B cell (primary cell): ENCODE measurements around the gene APBA2. TPM values are rescaled to one million over a fixed set of nuclear protein-coding genes. Genes with fewer than 3 reads are reported as not detected.

ENCODE experiments used
- ATAC-seq: fragments of 200-7000 bp; cut with Tn5 transposase; one replicate; pipeline ENCODE4 v1.10.0; 2021; ENCODE audit warnings: low read depth, mild to moderate bottlenecking, moderate number of reproducible peaks, moderate library complexity
- CTCF ChIA-PET: fragments of 350-600 bp; sonication (Branson Sonifier 250); formaldehyde crosslinking; loops from one replicate; lab custom pipeline; 2021; ENCODE audit warnings: antibody characterized with exemption, inconsistent platforms; lab: Charles Lee
- POLR2A ChIA-PET: fragments of 350-600 bp; sonication (Branson Sonifier 250); formaldehyde crosslinking; loops from one replicate; lab custom pipeline; 2021; ENCODE audit warnings: antibody characterized with exemption; lab: Charles Lee
- DNase-seq: peaks from one replicate; pipeline ENCODE4 v3.0.0; 2013
- H2AFZ ChIP-seq: 2 replicates; pipeline ENCODE4 v1.6.1; 2012; ENCODE audit warnings: mild to moderate bottlenecking, low read depth, low read length; ENCODE audit not compliant: insufficient read depth, poor library complexity, severe bottlenecking
- H3K27ac ChIP-seq, 2 donors: 1 replicate in 1 of 2; 2 replicates in 1 of 2; pipeline ENCODE4 v1.5.1; 2012 to 2013; ENCODE audit warnings: low read length in 2 of 2, mild to moderate bottlenecking in 2 of 2, moderate library complexity in 1 of 2
- H3K27me3 ChIP-seq, 4 experiments: fragments of 200-600 bp in 1 of 4; sonication (generic) in 1 of 4; replicated peaks in 1 of 4; 1 replicate in 2 of 4; 2 replicates in 2 of 4; pipeline versions ENCODE4 v1.6.1 to v1.7.0; 2013 to 2016; ENCODE audit warnings: low read length in 3 of 4, mild to moderate bottlenecking in 2 of 4, mixed read lengths in 1 of 4, moderate library complexity in 1 of 4; ENCODE audit not compliant: insufficient read depth in 4 of 4, control insufficient read depth in 3 of 4; ENCODE audit errors: control extremely low read depth in 1 of 4
- H3K36me3 ChIP-seq, 2 experiments: replicated peaks in 1 of 2; 1 replicate in 1 of 2; 2 replicates in 1 of 2; pipeline versions ENCODE4 v1.6.1 to v1.7.1; 2013; ENCODE audit warnings: low read length in 1 of 2; ENCODE audit not compliant: insufficient read depth in 2 of 2, control insufficient read depth in 1 of 2; ENCODE audit errors: control extremely low read depth in 1 of 2, extremely low read depth in 1 of 2
- H3K4me1 ChIP-seq, 2 donors: fragments of 200-600 bp in 1 of 2; sonication (generic) in 1 of 2; 1 replicate in 1 of 2; 2 replicates in 1 of 2; pipeline versions ENCODE4 v1.5.1 to v1.6.1; 2013 to 2017; ENCODE audit warnings: low read length in 2 of 2; ENCODE audit not compliant: control insufficient read depth in 2 of 2, insufficient read depth in 2 of 2
- H3K4me2 ChIP-seq: replicated peaks from 2 replicates; pipeline ENCODE3; 2012; ENCODE audit warnings: mild to moderate bottlenecking, low read depth, low read length; ENCODE audit not compliant: poor library complexity, severe bottlenecking
- H3K4me3 ChIP-seq, 5 experiments: fragments of 200-600 bp in 1 of 5; sonication (generic) in 1 of 5; 1 replicate in 3 of 5; 2 replicates in 2 of 5; pipeline versions ENCODE4 v1.5.1 to v1.7.0; 2011 to 2016; ENCODE audit warnings: low read length in 4 of 5, mild to moderate bottlenecking in 4 of 5, low read depth in 2 of 5, control low read depth in 1 of 5, moderate library complexity in 1 of 5; ENCODE audit not compliant: insufficient read depth in 1 of 5; ENCODE audit errors: control extremely low read depth in 1 of 5, extremely low read depth in 1 of 5
- H3K79me2 ChIP-seq: fragments of 200-600 bp; sonication (generic); one replicate; pipeline ENCODE4 v1.6.0; 2016; ENCODE audit warnings: low read length; ENCODE audit not compliant: control insufficient read depth, insufficient read depth
- H3K9ac ChIP-seq: fragments of 200-600 bp; sonication (generic); 2 replicates; pipeline ENCODE4 v1.6.1; 2017; ENCODE audit warnings: mild to moderate bottlenecking, low read length, moderate library complexity
- H3K9me3 ChIP-seq, 3 donors: one replicate each; pipeline versions ENCODE4 v1.6.1 to v1.7.1; 2013; ENCODE audit warnings: low read length in 2 of 3; ENCODE audit not compliant: control insufficient read depth in 2 of 3, insufficient read depth in 1 of 3; ENCODE audit errors: control extremely low read depth in 1 of 3
- H4K20me1 ChIP-seq: 2 replicates; pipeline ENCODE4 v1.6.0; 2012; ENCODE audit warnings: mild to moderate bottlenecking, low read length; ENCODE audit not compliant: insufficient read depth, control insufficient read depth, poor library complexity, severe bottlenecking
- H3K27ac Mint-ChIP-seq: one replicate; pipeline ENCODE4 v1.8.0; 2021; ENCODE audit warnings: mixed read lengths
- H3K27me3 Mint-ChIP-seq: one replicate; pipeline ENCODE4 v1.8.0; 2021; ENCODE audit warnings: mixed read lengths
- H3K4me1 Mint-ChIP-seq: one replicate; pipeline ENCODE4 v1.8.0; 2021; ENCODE audit warnings: mixed read lengths
- H3K4me3 Mint-ChIP-seq: one replicate; pipeline ENCODE4 v1.8.0; 2021; ENCODE audit warnings: mixed read lengths
- H3K9me3 Mint-ChIP-seq: one replicate; pipeline ENCODE4 v1.8.0; 2022; ENCODE audit warnings: mixed read lengths; ENCODE audit not compliant: insufficient read depth
- EZH2 ChIP-seq: IDR thresholded peaks from 2 replicates; pipeline ENCODE4 v1.6.1; 2012; ENCODE audit warnings: borderline replicate concordance, low read depth, mild to moderate bottlenecking, moderate library complexity, low read length; ENCODE audit not compliant: insufficient read depth, poor library complexity, severe bottlenecking
- WGBS: methylation state at CpG from one replicate; pipeline ENCODE4 v1.1.5; 2013; ENCODE audit warnings: missing lambda C conversion rate; ENCODE audit not compliant: insufficient coverage; 5-methylcytosine and 5-hydroxymethylcytosine counted together
- intact Hi-C: fragments of 100-400 bp; cut with micrococcal nuclease; formaldehyde crosslinking; loops from one replicate; pipeline ENCODE4 v1.10.0; 2022
- polyA plus RNA-seq: library from polyadenylated mRNA; depleted of rRNA; stranded (reverse); fragments of >200 nt; gene quantifications from 2 replicates; pipeline ENCODE4 v1.2.3, GENCODE V29; 2012
- total RNA-seq, 2 donors: library from RNA; stranded (reverse); fragments of 120-200 nt in 1 of 2; gene quantifications; 1 replicate in 1 of 2; 2 replicates in 1 of 2; pipeline versions ENCODE4 v1.2.3 to v1.2.4, GENCODE V29; 2013 to 2022
- TF ChIP-seq, protein P1 (sequence below): fragments of 200-600 bp; IDR thresholded peaks from one replicate; pipeline ENCODE4 v1.8.0; 2022; ENCODE audit warnings: antibody characterized with exemption, mild to moderate bottlenecking

Gene APBA2
- total and polyA plus RNA-seq, 2 donors (not counting 1 experiment from before 2014, with no cell fraction given), result 0.19 TPM; not detected in 1

DNA sequence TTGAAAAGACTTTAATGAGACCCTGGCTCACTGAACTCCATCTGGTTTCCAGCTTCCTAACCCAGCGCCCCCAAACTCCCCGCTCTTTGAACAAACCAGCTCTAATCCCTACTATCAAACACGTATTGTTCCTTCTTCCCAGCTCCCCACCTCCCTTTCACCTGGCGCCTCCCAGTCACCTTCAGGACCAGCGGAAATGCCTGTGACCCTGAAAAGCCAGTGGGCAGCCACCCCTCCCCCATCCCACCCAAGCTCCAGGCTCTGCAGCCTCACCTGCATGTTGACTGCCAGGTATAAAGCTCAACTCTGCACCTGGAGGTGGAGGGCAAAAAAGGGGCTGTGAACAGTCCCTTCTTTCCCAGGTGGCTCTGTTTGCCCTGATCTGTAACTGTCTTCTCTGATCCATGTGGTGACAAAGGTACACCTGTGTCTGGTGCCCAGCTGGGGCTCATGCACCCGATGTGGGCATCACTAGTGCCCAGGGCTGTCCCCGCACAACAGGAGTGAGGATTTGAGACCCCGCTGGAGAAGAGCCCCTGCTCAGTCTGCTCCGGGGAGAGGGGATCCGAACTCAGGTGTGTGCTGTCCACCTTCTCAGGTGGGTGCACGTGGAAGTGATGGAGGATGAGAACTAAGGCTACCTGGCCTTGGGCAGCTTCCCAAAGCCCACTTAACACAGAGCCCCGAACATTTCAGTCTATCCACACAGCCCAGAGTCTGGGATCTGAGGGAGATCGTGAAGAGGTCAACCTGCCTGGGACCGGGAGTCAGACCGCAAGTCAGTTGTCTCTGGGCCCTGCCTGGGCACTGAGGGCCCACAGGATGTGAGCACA is 254.9 kb downstream of the APBA2 start:
- ChIA-PET POLR2A (no interaction called here), CTCF (interaction anchor here (0.7 to 1.9 kb wide), 7 partner anchors 8 to 934 kb away, joined by 3 to 5 read pairs (median 3); no protein-coding TSS in a partner anchor)
- H4K20me1 ChIP-seq, result no peaks in the 10 kb centered on the region
- Mint-ChIP-seq H3K27ac (no peak overlapping the region), H3K4me1 (peaks cover 2% of the 10 kb centered on the region), H3K9me3 (no peaks in the 10 kb centered on the region), H3K27me3 (peaks cover 40% of the 10 kb centered on the region), H3K4me3 (no peak overlapping the region)
- no peak overlapping the region for H2AFZ ChIP-seq
- peaks cover 0 to 10% (median 0%) of the 10 kb centered on the region in 4 experiments for H3K27me3 ChIP-seq
- H3K79me2 ChIP-seq, result no peaks in the 10 kb centered on the region
- no peak overlapping the region for H3K4me2 ChIP-seq
- H3K9ac ChIP-seq, result no peak overlapping the region
- no peaks in the 10 kb centered on the region for H3K9me3 ChIP-seq
- intact Hi-C loops, result no loop called here
- TF ChIP-seq, protein P1, sequence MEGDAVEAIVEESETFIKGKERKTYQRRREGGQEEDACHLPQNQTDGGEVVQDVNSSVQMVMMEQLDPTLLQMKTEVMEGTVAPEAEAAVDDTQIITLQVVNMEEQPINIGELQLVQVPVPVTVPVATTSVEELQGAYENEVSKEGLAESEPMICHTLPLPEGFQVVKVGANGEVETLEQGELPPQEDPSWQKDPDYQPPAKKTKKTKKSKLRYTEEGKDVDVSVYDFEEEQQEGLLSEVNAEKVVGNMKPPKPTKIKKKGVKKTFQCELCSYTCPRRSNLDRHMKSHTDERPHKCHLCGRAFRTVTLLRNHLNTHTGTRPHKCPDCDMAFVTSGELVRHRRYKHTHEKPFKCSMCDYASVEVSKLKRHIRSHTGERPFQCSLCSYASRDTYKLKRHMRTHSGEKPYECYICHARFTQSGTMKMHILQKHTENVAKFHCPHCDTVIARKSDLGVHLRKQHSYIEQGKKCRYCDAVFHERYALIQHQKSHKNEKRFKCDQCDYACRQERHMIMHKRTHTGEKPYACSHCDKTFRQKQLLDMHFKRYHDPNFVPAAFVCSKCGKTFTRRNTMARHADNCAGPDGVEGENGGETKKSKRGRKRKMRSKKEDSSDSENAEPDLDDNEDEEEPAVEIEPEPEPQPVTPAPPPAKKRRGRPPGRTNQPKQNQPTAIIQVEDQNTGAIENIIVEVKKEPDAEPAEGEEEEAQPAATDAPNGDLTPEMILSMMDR, result no peak
- TF ChIP-seq EZH2, result no peak
- WGBS, result 90% methylated on average over 11 of the region's 15 CpGs
- DNase-seq (no peak), ATAC-seq (no peak)
- no peak overlapping the region for H3K27ac ChIP-seq
- H3K4me1 ChIP-seq, result peaks cover 0 to 4% of the 10 kb centered on the region in 2 donors
- no peaks in the 10 kb centered on the region for H3K36me3 ChIP-seq
- no peak overlapping the region for H3K4me3 ChIP-seq
